ENCODE measurements around the gene GDPD5. TPM values are rescaled to one million over a fixed set of nuclear protein-coding genes. Genes with fewer than 3 reads are reported as not detected.
A peak's percentile ranks its signal among the peaks of the same experiment; 100 is the strongest.

Gene GDPD5
- total and polyA plus RNA-seq, 9 of the 15 experiments (the other 6 are each of a cell fraction or from before 2014, with no cell fraction given) = 0.32 to 27.3 (median 8.0) TPM

DNA sequence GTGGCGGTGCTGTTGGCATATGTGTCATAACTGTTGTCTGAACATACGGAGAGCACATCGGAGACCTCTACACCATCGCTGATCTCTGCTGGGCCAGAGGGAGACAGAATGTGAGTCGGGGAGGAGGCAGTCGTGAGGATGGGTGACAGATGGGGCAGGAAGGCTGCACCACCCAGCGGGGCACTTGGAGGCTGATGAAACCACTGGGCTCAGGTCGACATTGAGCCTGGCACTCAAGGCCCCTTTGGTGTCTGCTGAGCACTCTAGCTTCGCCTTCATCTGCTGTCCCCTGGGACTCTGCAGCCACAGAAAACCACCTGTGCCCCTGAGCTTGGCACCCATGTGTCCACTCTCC lies 90.2 kb downstream of the GDPD5 start:
- peak overlapping the region in 1 of 2 experiments; percentile 12; a peak in 1 of 4 replicates for H3K9ac ChIP-seq (ENCODE audit: insufficient read depth in 1 of 2, low read depth in 2 of 2, low read length in 2 of 2)
- peaks cover 0 to 21% of the 10 kb centered on the region in 2 experiments; a peak in 3 of 5 replicates for H3K4me1 ChIP-seq (replicated peaks in 1 of 2; ENCODE audit: control insufficient read depth in 2 of 2, insufficient read depth in 2 of 2, low read length in 2 of 2)
- TF ChIP-seq ZNF217 (CRISPR knock-in tag; IDR thresholded peaks at IDR 0.05) (no peak), TBP (optimal IDR thresholded peaks at IDR 0.05; ENCODE audit: low read depth, low read length) (no peak), ZNF224 (CRISPR knock-in tag; IDR thresholded peaks at IDR 0.05) (no peak), BACH1 (tag; IDR thresholded peaks at IDR 0.05) (no peak), RFX1 (IDR thresholded peaks at IDR 0.05) (no peak), ZNF77 (CRISPR knock-in tag; IDR thresholded peaks at IDR 0.05) (no peak), CTBP1 (IDR thresholded peaks at IDR 0.05; ENCODE audit: borderline replicate concordance) (no peak), NRF1 (conservative IDR thresholded peaks at IDR 0.05 in 1 of 2, IDR thresholded peaks at IDR 0.05 in 1 of 2) (no peak), MCM2 (IDR thresholded peaks at IDR 0.05; ENCODE audit: low read depth) (no peak), RAD21 (CRISPR knock-in tag; conservative IDR thresholded peaks at IDR 0.05 in 1 of 2, IDR thresholded peaks at IDR 0.05 in 1 of 2) (no peak), PML (IDR thresholded peaks at IDR 0.05; ENCODE audit: low read length) (no peak), KLF1 (tag; IDR thresholded peaks at IDR 0.05) (no peak)
- TF ChIP-seq, protein P1, sequence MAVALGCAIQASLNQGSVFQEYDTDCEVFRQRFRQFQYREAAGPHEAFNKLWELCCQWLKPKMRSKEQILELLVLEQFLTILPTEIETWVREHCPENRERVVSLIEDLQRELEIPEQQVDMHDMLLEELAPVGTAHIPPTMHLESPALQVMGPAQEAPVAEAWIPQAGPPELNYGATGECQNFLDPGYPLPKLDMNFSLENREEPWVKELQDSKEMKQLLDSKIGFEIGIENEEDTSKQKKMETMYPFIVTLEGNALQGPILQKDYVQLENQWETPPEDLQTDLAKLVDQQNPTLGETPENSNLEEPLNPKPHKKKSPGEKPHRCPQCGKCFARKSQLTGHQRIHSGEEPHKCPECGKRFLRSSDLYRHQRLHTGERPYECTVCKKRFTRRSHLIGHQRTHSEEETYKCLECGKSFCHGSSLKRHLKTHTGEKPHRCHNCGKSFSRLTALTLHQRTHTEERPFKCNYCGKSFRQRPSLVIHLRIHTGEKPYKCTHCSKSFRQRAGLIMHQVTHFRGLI (CRISPR knock-in tag; IDR thresholded peaks at IDR 0.05) = no peak
- H3K36me3 ChIP-seq (ENCODE audit: control insufficient read depth, insufficient read depth, low read length) = no peaks in the 10 kb centered on the region
- H3K79me2 ChIP-seq (ENCODE audit: control insufficient read depth, insufficient read depth, low read length) = no peaks in the 10 kb centered on the region
- H3K4me3 ChIP-seq = no peak overlapping the region
- POLR2A ChIA-PET = interaction anchor here (0.5 to 1.6 kb wide), 2 partner anchors 35 to 274 kb away, joined by 4 to 7 read pairs; no protein-coding TSS in a partner anchor
- intact Hi-C loops (cut with micrococcal nuclease) (no loop called here), in situ Hi-C loops (cut with MboI) (loop anchor here (25.0 kb wide), 1 partner anchor 427 kb away; no protein-coding TSS in a partner anchor)
- 43% methylated on average over 9 of the region's 9 CpGs for WGBS (ENCODE audit: insufficient coverage, low coverage, missing lambda C conversion rate)
- no peaks in the 10 kb centered on the region for H4K20me1 ChIP-seq (replicated peaks; ENCODE audit: control insufficient read depth, insufficient read depth, low read length)
- no peak for FAIRE-seq
- no peaks in the 10 kb centered on the region for H3K9me1 ChIP-seq (ENCODE audit: control insufficient read depth, insufficient read depth, low read length)
- CTCF ChIA-PET (ENCODE audit: low intra/inter-chr PET ratio) = no interaction called here
- DNase-seq (ENCODE audit: extremely low read depth in 1 of 4, low spot score in 3 of 4) = no peak
- no peaks in the 10 kb centered on the region for H3K9me3 ChIP-seq (replicated peaks; ENCODE audit: control insufficient read depth, insufficient read depth, low read depth, low read length)
- no TSS peak for BruUV-seq (replicated peaks)
- no peak overlapping the region for H3K4me2 ChIP-seq (ENCODE audit: insufficient read depth, low read length)
- no peak overlapping the region for H2AFZ ChIP-seq (ENCODE audit: low read depth, low read length)
- peaks cover 4 to 22% of the 10 kb centered on the region in 2 experiments; a peak in 4 of 5 replicates for H3K27me3 ChIP-seq (ENCODE audit: control insufficient read depth in 2 of 2, insufficient read depth in 2 of 2, low read length in 2 of 2)
- no peak for ATAC-seq
- H3K27ac ChIP-seq (ENCODE audit: extremely low read depth, low read depth, low read length) = no peak overlapping the region
